Heart right ventricle (tissue), 16 donors: ENCODE data around the gene CHIT1. TPM values are rescaled to one million over a fixed set of nuclear protein-coding genes. Genes with fewer than 3 reads are reported as not detected.

Experiments
- ATAC-seq, 8 donors: fragments of 200-7000 bp; cut with Tn5 transposase; one replicate each; pipeline ENCODE4 v1.9.1; 2020; ENCODE audit warnings: mild to moderate bottlenecking in 8 of 8, moderate library complexity in 8 of 8, moderate number of reproducible peaks in 1 of 8
- DNase-seq, 2 donors: peaks; one replicate each; pipeline ENCODE4 v3.0.0-alpha.2; 2020
- H3K27ac ChIP-seq, 10 donors: fragments of 200-600 bp; sonication (generic) in 2 of 10; one replicate each; pipeline versions ENCODE4 v1.5.0 to v1.8.0; 2020 to 2022; ENCODE audit warnings: mild to moderate bottlenecking in 3 of 10
- H3K27me3 ChIP-seq, 7 donors: fragments of 200-600 bp; one replicate each; pipeline ENCODE4 v1.8.0; 2021 to 2022; ENCODE audit warnings: mild to moderate bottlenecking in 2 of 7
- H3K36me3 ChIP-seq, 9 donors: fragments of 200-600 bp; sonication (generic) in 1 of 9; one replicate each; pipeline versions ENCODE4 v1.5.0 to v1.8.0; 2020 to 2022; ENCODE audit warnings: mild to moderate bottlenecking in 2 of 9
- H3K4me1 ChIP-seq, 9 donors: fragments of 200-600 bp; sonication (generic) in 1 of 9; one replicate each; pipeline versions ENCODE4 v1.5.0 to v1.8.0; 2020 to 2022; ENCODE audit warnings: mild to moderate bottlenecking in 4 of 9
- H3K4me3 ChIP-seq, 10 donors: fragments of 200-600 bp; sonication (generic) in 2 of 10; one replicate each; pipeline versions ENCODE4 v1.5.0 to v1.8.0; 2020 to 2022; ENCODE audit warnings: mild to moderate bottlenecking in 7 of 10, moderate library complexity in 2 of 10
- H3K9me3 ChIP-seq, 11 donors: fragments of 200-600 bp in 10 of 11; sonication (generic) in 2 of 11; one replicate each; pipeline versions ENCODE4 v1.5.0 to v1.8.0; 2013 to 2022; ENCODE audit warnings: mild to moderate bottlenecking in 2 of 11, control low read depth in 1 of 11, moderate library complexity in 1 of 11
- CTCF ChIP-seq, 9 donors: fragments of 200-600 bp; sonication (generic) in 2 of 9; IDR thresholded peaks; one replicate each; pipeline versions ENCODE4 v1.5.0 to v1.8.0; 2021 to 2022; ENCODE audit warnings: antibody characterized with exemption in 9 of 9, mild to moderate bottlenecking in 5 of 9, moderate library complexity in 1 of 9
- WGBS, 2 donors: extraction: QIAGEN DNeasy Blood & Tissue Kit; methylation state at CpG; one replicate each; pipeline ENCODE4 v1.1.7; 2013; ENCODE audit warnings: inconsistent platforms in 1 of 2; 5-methylcytosine and 5-hydroxymethylcytosine counted together
- intact Hi-C, 10 donors: fragments of 100-400 bp; cut with DNase I; formaldehyde crosslinking; loops; one replicate each; pipeline versions ENCODE4 v1.11.1 to v1.14.2; 2022
- polyA plus RNA-seq, 2 donors: library from polyadenylated mRNA; stranded (reverse); fragments of 200-250 nt; gene quantifications; one replicate each; pipeline ENCODE4 v1.2.3, GENCODE V29; 2013
- total RNA-seq, 10 donors: library from RNA; stranded (reverse); fragmentation: NEBNext Ultra II Directional in 3 of 10; extraction: Animal tissue kit (Norgen Biotek cat#: 25700) in 3 of 10; gene quantifications; one replicate each; pipeline versions ENCODE4 v1.2.1 to v1.2.4, GENCODE V29; 2021 to 2023
- donor health status: Arrhythmogenic right ventricular cardiomyopathy.
- donor health status: ischemic (EF 13 %, LVEDD 7.1; RV severe dilation, severe dysfunction).
- donor health status: healthy with polysubstance abuse.
- donor health status: DM: no; HTN: yes; CAD: no.
- donor health status: DM: no; HTN: no; CAD: no.
- donor health status: ischemic (EF 25% LVEDD 6.9; RV normal size, moderate dysfunction).
- donor health status: ischemic (EF 25% LVEDD 5.7; RV mildly dilated, moderate dysfunction).
- donor health status: healthy.
- donor health status: DM: yes; HTN: yes; CAD: no.
- donor health status: Ischemic cardiomyopathy.
- donor health status: ischemic (EF 35%, LVEDD 5.7; RV mildly dilated, moderate dysfunction).
- donor health status: nonischemic (EF 11% LVEDD 7.7; RV severe dilation, severe dysfunction).
- donor health status: DM: yes; HTN: yes; CAD: no.
- donor health status: PGD.
- donor health status: ischemic (EF 29% LVEDD 5.4; RV normal size, mild dysfunction).
- donor health status: nonischemic (EF 23%, LVEDD 6.1; RV moderate dilation, normal function).

CHIT1 gene
- total and polyA plus RNA-seq, 12 donors = 0.05 to 1.3 (median 0.28) TPM; not detected in 6

GRCh38 chr1:203177036-203177405 lies 52.5 kb downstream of the CHIT1 start:
- H3K4me3 ChIP-seq = no peak overlapping the region
- intact Hi-C loops = no loop called here
- H3K27me3 ChIP-seq = peaks cover 0 to 4% (median 0%) of the 10 kb centered on the region in 7 donors
- no peak overlapping the region for H3K27ac ChIP-seq
- WGBS, 2 donors = 93 to 94% methylated on average over 6 of the region's 6 CpGs
- peaks cover 0 to 26% (median 6%) of the 10 kb centered on the region in 9 donors for H3K4me1 ChIP-seq
- H3K9me3 ChIP-seq = no peaks in the 10 kb centered on the region
- ATAC-seq (no peak), DNase-seq (no peak)
- no peaks in the 10 kb centered on the region for H3K36me3 ChIP-seq
- TF ChIP-seq CTCF (IDR thresholded peaks at IDR 0.05) = no peak

- peaks cover 0 to 26% (median under 1%) of the 10 kb centered on the region in 9 donors for H3K4me1 ChIP-seq
- H3K9me3 ChIP-seq = no peaks in the 10 kb centered on the region
- intact Hi-C loops = no loop called here
- WGBS, 2 donors = 96% methylated on average over 9 of the region's 9 CpGs
- peaks cover 0 to 4% (median 0%) of the 10 kb centered on the region in 7 donors for H3K27me3 ChIP-seq
- no peak for TF ChIP-seq CTCF (IDR thresholded peaks at IDR 0.05)
- no peak overlapping the region for H3K4me3 ChIP-seq
- ATAC-seq = no peak
- H3K36me3 ChIP-seq = no peaks in the 10 kb centered on the region
- no peak overlapping the region for H3K27ac ChIP-seq
- no peak for DNase-seq
Observed at GRCh38 chr1:203176273-203177035, 53.0 kb downstream of the CHIT1 start.

- Histone ChIP-seq H3K4me3 (no peak overlapping the region), H3K27me3 (peaks cover 0 to 4% (median 0%) of the 10 kb centered on the region in 7 donors), H3K36me3 (no peaks in the 10 kb centered on the region), H3K27ac (no peak overlapping the region), H3K9me3 (no peaks in the 10 kb centered on the region), H3K4me1 (peaks cover 0 to 26% (median 0%) of the 10 kb centered on the region in 9 donors)
- TF ChIP-seq CTCF (IDR thresholded peaks at IDR 0.05) = no peak
- DNase-seq (peak; percentile 22 to 54), ATAC-seq (peak in 7 of 8 donors; percentile 5 to 71 (median 47))
- 70% methylated on average over 9 of the region's 9 CpGs for WGBS, 2 donors
- intact Hi-C loops = no loop called here
Observed at GRCh38 chr1:203175827-203176241, 53.6 kb downstream of the CHIT1 start.

- WGBS, 2 donors = 77 to 86% methylated on average over 5 of the region's 5 CpGs
- H3K4me3 ChIP-seq = no peak within 1 kb of the TSS
- ATAC-seq (no peak), DNase-seq (no peak)
- TF ChIP-seq CTCF (IDR thresholded peaks at IDR 0.05) = no peak
- H3K27me3 ChIP-seq = peaks cover 0 to 4% (median 0%) of the 10 kb centered on the region in 7 donors
- intact Hi-C loops = no loop called here
- H3K4me1 ChIP-seq = peaks cover 0 to 26% (median 0%) of the 10 kb centered on the region in 9 donors
- H3K27ac ChIP-seq = no peak within 1 kb of the TSS
- no peaks in the 10 kb centered on the region for H3K36me3 ChIP-seq
- H3K9me3 ChIP-seq = no peaks in the 10 kb centered on the region
Observed at GRCh38 chr1:203175237-203175826, 54.1 kb downstream of the CHIT1 start, which contains the start of gene MYBPH. Gene MYBPH, minus strand, starts transcription at chr1:203175826. Its CDS starts 71 bp downstream, at chr1:203175755.
